Activated CD8-positive, alpha-beta T cell treated with anti-CD3 and anti-CD28 coated beads for 36 hours (primary cell): ENCODE results near the gene SARNP. TPM values are rescaled to one million over a fixed set of nuclear protein-coding genes. Genes with fewer than 3 reads are reported as not detected.
"Not testable (repeated sequence)": the region's sequence is repeated elsewhere in the genome, so short reads cannot be mapped to it uniquely, and the experiment has no call there.

ENCODE experiments used
- ATAC-seq: fragments of 200-7000 bp; cut with Tn5 transposase; one replicate; pipeline ENCODE4 v1.10.0; 2021; ENCODE audit warnings: mild to moderate bottlenecking, moderate library complexity
- CTCF ChIA-PET: fragments of 350-600 bp; sonication (Branson Sonifier 250); formaldehyde crosslinking; loops from one replicate; lab custom pipeline; 2021; ENCODE audit warnings: antibody characterized with exemption; lab: Charles Lee
- POLR2A ChIA-PET: fragments of 350-600 bp; sonication (Branson Sonifier 250); formaldehyde crosslinking; loops from one replicate; lab custom pipeline; 2021; ENCODE audit warnings: antibody characterized with exemption; lab: Charles Lee
- DNase-seq: peaks from one replicate; pipeline ENCODE4 v3.0.0-alpha.2; 2020
- H3K27ac Mint-ChIP-seq: one replicate; pipeline ENCODE4 v1.8.0; 2021; ENCODE audit warnings: mild to moderate bottlenecking, mixed read lengths
- H3K27me3 Mint-ChIP-seq: one replicate; pipeline ENCODE4 v1.8.0; 2021; ENCODE audit warnings: mixed read lengths
- H3K36me3 Mint-ChIP-seq: one replicate; pipeline ENCODE4 v1.8.0; 2021; ENCODE audit warnings: low read depth, mixed read lengths
- H3K4me1 Mint-ChIP-seq: one replicate; pipeline ENCODE4 v1.8.0; 2021; ENCODE audit warnings: low read depth, mixed read lengths
- H3K4me3 Mint-ChIP-seq: one replicate; pipeline ENCODE4 v1.8.0; 2021; ENCODE audit warnings: mild to moderate bottlenecking, moderate library complexity, mixed read lengths
- H3K9me3 Mint-ChIP-seq: one replicate; pipeline ENCODE4 v1.8.0; 2021; ENCODE audit warnings: mixed read lengths
- CTCF ChIP-seq: fragments of 200-600 bp; IDR thresholded peaks from one replicate; pipeline ENCODE4 v1.8.0; 2022; ENCODE audit warnings: antibody characterized with exemption, mild to moderate bottlenecking
- intact Hi-C: fragments of 100-400 bp; cut with micrococcal nuclease; formaldehyde crosslinking; loops from one replicate; pipeline ENCODE4 v1.10.0; 2022
- total RNA-seq, 2 experiments: library from RNA; stranded (reverse); gene quantifications; one replicate each; pipeline ENCODE4 v1.2.3, GENCODE V29; 2021

SARNP gene
- total RNA-seq, 2 experiments from 2014 or later, result 93.9 to 94.0 TPM

GRCh38 chr12:55762646-55763045 lies 54.9 kb downstream of the SARNP start:
- ChIA-PET POLR2A (interaction anchor here (0.9 to 1.5 kb wide), 2 partner anchors 11 to 24 kb away, joined by 4 to 5 read pairs; no protein-coding TSS in a partner anchor), CTCF (interaction anchor here (1.4 kb wide), 1 partner anchor 177 kb away, joined by 3 read pairs; no protein-coding TSS in a partner anchor)
- intact Hi-C loops, result no loop called here
- Mint-ChIP-seq H3K27ac (no peak overlapping the region), H3K27me3 (no peaks in the 10 kb centered on the region), H3K4me1 (peaks cover 11% of the 10 kb centered on the region), H3K9me3 (no peaks in the 10 kb centered on the region), H3K4me3 (no peak overlapping the region), H3K36me3 (peaks cover 45% of the 10 kb centered on the region)
- ATAC-seq, result no peak
- DNase-seq, result no peak
- no peak for TF ChIP-seq CTCF

DNA sequence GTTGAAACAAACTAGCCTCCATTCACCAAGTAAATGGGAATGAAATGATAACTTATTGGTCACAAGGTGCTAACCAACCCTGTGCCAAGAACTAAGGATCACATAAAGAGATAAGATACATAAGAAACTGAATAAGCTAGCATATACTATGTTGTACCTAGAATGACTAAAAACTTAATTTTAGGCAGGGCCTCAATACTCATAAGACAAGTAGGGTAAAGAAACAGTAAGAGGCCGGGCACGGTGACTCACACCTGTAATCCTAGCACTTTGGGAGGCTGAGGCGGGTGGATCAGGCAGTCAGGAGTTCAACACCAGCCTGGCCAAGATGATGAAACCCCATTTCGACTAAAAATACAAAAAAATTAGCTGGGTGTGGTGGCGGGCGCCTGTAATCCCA lies 56.9 kb downstream of the SARNP start:
- peaks cover 14% of the 10 kb centered on the region for H3K4me1 Mint-ChIP-seq
- DNase-seq (peak; percentile 53), ATAC-seq (peak; percentile 55)
- ChIA-PET POLR2A (interaction anchor here (1.5 to 2.3 kb wide), 2 partner anchors 13 to 15 kb away, joined by 3 to 6 read pairs; no protein-coding TSS in a partner anchor), CTCF (no interaction called here)
- no peak for TF ChIP-seq CTCF
- intact Hi-C loops, result no loop called here
- peak overlapping the region; percentile 57 for H3K27ac Mint-ChIP-seq
- no peaks in the 10 kb centered on the region for H3K9me3 Mint-ChIP-seq
- peaks cover 37% of the 10 kb centered on the region for H3K36me3 Mint-ChIP-seq
- H3K4me3 Mint-ChIP-seq, result no peak overlapping the region
- no peaks in the 10 kb centered on the region for H3K27me3 Mint-ChIP-seq

DNA sequence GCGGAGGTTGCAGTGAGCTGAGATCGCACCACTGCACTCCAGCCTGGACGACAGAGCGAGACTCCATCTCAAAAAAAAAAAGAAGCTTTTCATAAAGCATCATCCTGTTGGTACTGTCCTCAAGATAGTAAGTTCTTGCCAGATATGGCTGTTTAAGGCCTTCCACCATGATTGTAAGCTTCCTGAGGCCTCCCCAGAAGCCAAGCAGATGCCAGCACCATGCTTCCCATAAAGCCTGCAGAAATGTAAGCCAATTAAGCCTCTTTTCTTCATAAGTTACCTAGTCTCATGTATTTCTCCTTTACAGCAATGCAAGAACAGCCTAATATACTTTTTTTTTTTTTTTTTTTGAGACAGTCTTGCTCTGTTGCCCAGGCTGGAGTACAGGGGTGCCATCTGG lies 58.9 kb downstream of the SARNP start:
- intact Hi-C loops, POLR2A ChIA-PET, H3K9me3 Mint-ChIP-seq, H3K27me3 Mint-ChIP-seq, H3K27ac Mint-ChIP-seq, ATAC-seq, DNase-seq, H3K4me3 Mint-ChIP-seq: not testable (repeated sequence)
- CTCF ChIA-PET, result interaction anchor here (1.2 to 8.0 kb wide), 3 partner anchors 15 to 36 kb away, joined by 3 to 66 read pairs (median 7); no protein-coding TSS in a partner anchor
- Mint-ChIP-seq H3K4me1 (peaks cover 19% of the 10 kb centered on the region), H3K36me3 (peaks cover 40% of the 10 kb centered on the region)

- peaks cover 19% of the 10 kb centered on the region for H3K4me1 Mint-ChIP-seq
- H3K27me3 Mint-ChIP-seq, result no peaks in the 10 kb centered on the region
- DNase-seq, result no peak
- ChIA-PET POLR2A (interaction anchor here (0.8 to 1.3 kb wide), 2 partner anchors 10 to 14 kb away, joined by 3 read pairs; no protein-coding TSS in a partner anchor), CTCF (interaction anchor here (0.7 to 8.0 kb wide), 7 partner anchors 11 to 183 kb away, joined by 3 to 66 read pairs (median 4); no protein-coding TSS in a partner anchor)
- intact Hi-C loops, result no loop called here
- H3K27ac Mint-ChIP-seq, result peak overlapping the region; percentile 25
- peaks cover 44% of the 10 kb centered on the region for H3K36me3 Mint-ChIP-seq
- no peaks in the 10 kb centered on the region for H3K9me3 Mint-ChIP-seq
- no peak for ATAC-seq
- no peak overlapping the region for H3K4me3 Mint-ChIP-seq
- no peak for TF ChIP-seq CTCF
Observed at GRCh38 chr12:55757701-55758100, 59.8 kb downstream of the SARNP start.

DNA sequence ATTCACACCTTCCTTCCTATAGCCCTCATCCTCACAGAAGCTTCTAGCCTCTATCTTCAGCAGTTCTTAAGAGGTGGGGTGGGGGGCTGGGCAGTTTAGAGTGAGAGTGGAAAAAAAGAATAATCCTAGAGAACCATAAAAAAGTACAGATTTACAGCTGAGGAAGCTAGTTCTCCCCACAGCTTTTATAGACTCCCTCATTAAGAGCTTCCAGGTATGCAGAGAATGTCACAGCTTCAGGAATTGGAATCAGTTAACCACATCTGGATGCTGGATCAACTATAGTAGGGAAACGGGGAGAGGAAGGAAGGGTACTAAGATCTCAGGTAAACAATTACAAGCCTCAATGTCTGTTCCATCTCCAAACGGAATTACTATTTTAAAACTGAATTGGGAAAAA lies 62.3 kb downstream of the SARNP start:
- intact Hi-C loops, result no loop called here
- POLR2A ChIA-PET, result interaction anchor here (0.7 to 1.7 kb wide), 3 partner anchors 11 to 17 kb away, joined by 3 to 6 read pairs (median 3); no protein-coding TSS in a partner anchor
- Mint-ChIP-seq H3K27me3 (no peaks in the 10 kb centered on the region), H3K4me3 (no peak overlapping the region), H3K27ac (peak overlapping the region; percentile 68), H3K36me3 (peaks cover 39% of the 10 kb centered on the region), H3K9me3 (no peaks in the 10 kb centered on the region), H3K4me1 (peaks cover 7% of the 10 kb centered on the region)
- CTCF ChIA-PET, result interaction anchor here (0.7 to 8.0 kb wide), 5 partner anchors 12 to 325 kb away, joined by 3 to 66 read pairs (median 4); partner anchors contain the start of gene ERBB3
- no peak for TF ChIP-seq CTCF
- no peak for DNase-seq
- ATAC-seq, result no peak
